ENCODE data around the gene RASGRF1.

Gene RASGRF1

GRCh38 chr15:78916088-78916487 is 174.5 kb downstream of the RASGRF1 start:
- in situ Hi-C loops (cut with MboI; ENCODE audit: low sequenced_read_pairs) = no loop called here

GRCh38 chr15:78915341-78916087 is 175.1 kb downstream of the RASGRF1 start:
- in situ Hi-C loops (cut with MboI; ENCODE audit: low sequenced_read_pairs) = no loop called here

- in situ Hi-C loops (cut with MboI; ENCODE audit: low sequenced_read_pairs) = no loop called here
These were observed 176.4 kb downstream of the RASGRF1 start for GRCh38 chr15:78914027-78914764.

- in situ Hi-C loops (cut with MboI; ENCODE audit: low sequenced_read_pairs) = no loop called here
These were observed 177.6 kb downstream of the RASGRF1 start for GRCh38 chr15:78913012-78913411.

- in situ Hi-C loops (cut with MboI; ENCODE audit: low sequenced_read_pairs) = no loop called here
These were observed 178.3 kb downstream of the RASGRF1 start for GRCh38 chr15:78912316-78912715.

GRCh38 chr15:78910271-78910670 is 180.3 kb downstream of the RASGRF1 start:
- in situ Hi-C loops (cut with MboI; ENCODE audit: low sequenced_read_pairs) = no loop called here
